Hepatocyte (in vitro differentiated cells): Measurements from ENCODE around the gene GPX2. TPM values are rescaled to one million over a fixed set of nuclear protein-coding genes. Genes with fewer than 3 reads are reported as not detected.

Experiments used
- DNase-seq: peaks from one replicate; pipeline ENCODE4 v3.0.0-alpha.2; 2016; ENCODE audit warnings: low spot score
- H2AFZ ChIP-seq: fragments of 200-600 bp; sonication (generic); 2 replicates; pipeline ENCODE4 v1.6.0; 2016; ENCODE audit warnings: antibody characterized with exemption, mild to moderate bottlenecking
- H3K27ac ChIP-seq: fragments of 200-600 bp; sonication (generic); 2 replicates; pipeline ENCODE4 v1.5.1; 2016; ENCODE audit warnings: mild to moderate bottlenecking
- H3K27me3 ChIP-seq: fragments of 200-600 bp; sonication (generic); 2 replicates; pipeline ENCODE4 v1.6.1; 2016
- H3K36me3 ChIP-seq: fragments of 200-600 bp; sonication (generic); replicated peaks from 2 replicates; pipeline ENCODE4 v1.5.1; 2016; ENCODE audit warnings: low read depth; ENCODE audit not compliant: insufficient read depth
- H3K4me1 ChIP-seq: fragments of 200-600 bp; sonication (generic); 2 replicates; pipeline ENCODE4 v1.5.1; 2016; ENCODE audit warnings: mild to moderate bottlenecking, moderate library complexity; ENCODE audit not compliant: insufficient read depth
- H3K4me2 ChIP-seq: fragments of 200-600 bp; sonication (generic); 2 replicates; pipeline ENCODE4 v1.6.0; 2016
- H3K4me3 ChIP-seq: fragments of 200-600 bp; sonication (generic); 2 replicates; pipeline ENCODE4 v1.5.1; 2016; ENCODE audit warnings: mild to moderate bottlenecking
- H3K79me2 ChIP-seq: fragments of 200-600 bp; sonication (generic); 2 replicates; pipeline ENCODE4 v1.6.0; 2017; ENCODE audit warnings: mild to moderate bottlenecking
- H3K9me2 ChIP-seq: fragments of 200-600 bp; sonication (generic); replicated peaks from 2 replicates; pipeline ENCODE4 v1.6.0; 2017; ENCODE audit warnings: mild to moderate bottlenecking; ENCODE audit not compliant: insufficient read depth
- H3K9me3 ChIP-seq: fragments of 200-600 bp; sonication (generic); 2 replicates; pipeline ENCODE4 v1.5.1; 2016; ENCODE audit warnings: low read depth, mild to moderate bottlenecking
- H4K20me1 ChIP-seq: fragments of 200-600 bp; sonication (generic); 2 replicates; pipeline ENCODE4 v1.6.0; 2016; ENCODE audit warnings: mild to moderate bottlenecking; ENCODE audit not compliant: insufficient read depth, poor library complexity, severe bottlenecking
- EZH2 ChIP-seq: fragments of 200-600 bp; sonication (generic); IDR thresholded peaks from 2 replicates; pipeline ENCODE4 v1.6.1; 2016; ENCODE audit warnings: antibody characterized with exemption, mild to moderate bottlenecking, borderline replicate concordance
- EZH2phosphoT487 ChIP-seq: fragments of 200-600 bp; sonication (generic); IDR thresholded peaks from one replicate; pipeline ENCODE4 v1.6.1; 2018; ENCODE audit warnings: antibody characterized with exemption, mild to moderate bottlenecking, low read depth, moderate library complexity; ENCODE audit not compliant: unreplicated experiment, severe bottlenecking
- WGBS: methylation state at CpG from one replicate; pipeline ENCODE4 v1.1.6; 2016; ENCODE audit warnings: low lambda C conversion rate; ENCODE audit errors: missing lambda C conversion rate; 5-methylcytosine and 5-hydroxymethylcytosine counted together
- polyA plus RNA-seq: library from polyadenylated mRNA; unstranded; fragments of >200 nt; fragmentation: Nextera tagmentation; extraction: Ambion mirVana; gene quantifications from 2 replicates; pipeline ENCODE4 v1.2.1, GENCODE V29; 2016
- total RNA-seq: library from RNA; depleted of rRNA; stranded (reverse); fragments of >200 nt; gene quantifications from 2 replicates; pipeline ENCODE4 v1.2.3, GENCODE V29; 2014
- TF ChIP-seq, protein P1 (sequence below): fragments of 200-600 bp; sonication (generic); IDR thresholded peaks from 2 replicates; pipeline ENCODE4 v1.5.1; 2016; ENCODE audit warnings: antibody characterized with exemption, mild to moderate bottlenecking; ENCODE audit not compliant: poor library complexity

Gene GPX2
- total and polyA plus RNA-seq, 2 experiments from 2014 or later: 59.8 to 115 TPM

DNA sequence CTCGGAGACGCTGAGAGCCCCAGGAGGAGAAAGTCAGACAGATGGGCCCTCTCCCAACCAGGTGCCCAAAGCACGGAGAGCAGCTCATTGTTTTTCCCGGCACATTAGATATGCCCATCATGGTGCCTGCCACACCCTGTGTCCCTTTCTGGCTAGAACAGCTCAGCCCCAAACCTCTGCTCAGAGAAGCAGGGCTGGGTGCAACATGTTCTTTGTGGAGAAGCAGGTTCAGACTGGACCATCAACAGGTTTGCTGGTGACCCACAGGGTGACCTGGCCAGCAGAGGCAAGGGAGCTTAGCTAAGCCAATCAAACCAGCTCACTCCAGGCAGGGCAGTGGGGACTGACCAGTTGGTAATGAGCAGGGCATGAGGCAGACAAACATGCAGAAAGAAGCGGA, 16.2 kb upstream of the GPX2 start:
- TF ChIP-seq EZH2 (no peak), EZH2phosphoT487 (no peak)
- TF ChIP-seq, protein P1, sequence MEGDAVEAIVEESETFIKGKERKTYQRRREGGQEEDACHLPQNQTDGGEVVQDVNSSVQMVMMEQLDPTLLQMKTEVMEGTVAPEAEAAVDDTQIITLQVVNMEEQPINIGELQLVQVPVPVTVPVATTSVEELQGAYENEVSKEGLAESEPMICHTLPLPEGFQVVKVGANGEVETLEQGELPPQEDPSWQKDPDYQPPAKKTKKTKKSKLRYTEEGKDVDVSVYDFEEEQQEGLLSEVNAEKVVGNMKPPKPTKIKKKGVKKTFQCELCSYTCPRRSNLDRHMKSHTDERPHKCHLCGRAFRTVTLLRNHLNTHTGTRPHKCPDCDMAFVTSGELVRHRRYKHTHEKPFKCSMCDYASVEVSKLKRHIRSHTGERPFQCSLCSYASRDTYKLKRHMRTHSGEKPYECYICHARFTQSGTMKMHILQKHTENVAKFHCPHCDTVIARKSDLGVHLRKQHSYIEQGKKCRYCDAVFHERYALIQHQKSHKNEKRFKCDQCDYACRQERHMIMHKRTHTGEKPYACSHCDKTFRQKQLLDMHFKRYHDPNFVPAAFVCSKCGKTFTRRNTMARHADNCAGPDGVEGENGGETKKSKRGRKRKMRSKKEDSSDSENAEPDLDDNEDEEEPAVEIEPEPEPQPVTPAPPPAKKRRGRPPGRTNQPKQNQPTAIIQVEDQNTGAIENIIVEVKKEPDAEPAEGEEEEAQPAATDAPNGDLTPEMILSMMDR: no peak
- Histone ChIP-seq H3K4me2 (no peak overlapping the region), H4K20me1 (no peaks in the 10 kb centered on the region), H3K27ac (no peak overlapping the region), H2AFZ (no peak overlapping the region), H3K4me1 (no peaks in the 10 kb centered on the region), H3K79me2 (peaks cover 15% of the 10 kb centered on the region), H3K9me2 (no peaks in the 10 kb centered on the region), H3K9me3 (no peaks in the 10 kb centered on the region), H3K36me3 (no peaks in the 10 kb centered on the region), H3K4me3 (no peak overlapping the region), H3K27me3 (no peaks in the 10 kb centered on the region)
- WGBS: 98% methylated on average over 5 of the region's 5 CpGs
- DNase-seq: no peak

DNA sequence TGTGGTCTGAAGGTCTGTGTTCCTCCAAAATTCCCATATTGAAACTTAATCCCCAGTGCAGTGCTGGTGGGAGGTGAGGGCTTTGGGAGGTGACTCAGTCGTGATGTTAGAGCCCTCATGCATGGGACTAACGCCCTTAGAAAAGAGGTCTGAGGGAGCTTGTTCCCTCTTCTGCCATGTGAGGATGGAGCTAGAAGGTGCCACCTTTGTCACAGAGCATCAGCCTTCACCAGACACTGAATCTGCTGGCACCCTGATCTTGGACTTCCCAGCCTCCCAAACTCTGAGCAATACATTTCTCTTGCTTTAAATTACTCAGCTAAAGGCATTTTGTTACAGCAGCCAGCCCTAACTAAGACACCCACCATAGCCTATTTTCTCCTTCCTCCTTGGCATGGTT, 15.7 kb upstream of the GPX2 start:
- no peak for DNase-seq
- H3K9me2 ChIP-seq: no peaks in the 10 kb centered on the region
- no peaks in the 10 kb centered on the region for H3K9me3 ChIP-seq
- TF ChIP-seq EZH2phosphoT487 (no peak), EZH2 (no peak)
- TF ChIP-seq, protein P1: no peak
- H3K27ac ChIP-seq: no peak overlapping the region
- peaks cover 13% of the 10 kb centered on the region for H3K79me2 ChIP-seq
- H3K36me3 ChIP-seq: no peaks in the 10 kb centered on the region
- no peak overlapping the region for H3K4me2 ChIP-seq
- no peaks in the 10 kb centered on the region for H4K20me1 ChIP-seq
- no peak overlapping the region for H2AFZ ChIP-seq
- H3K4me3 ChIP-seq: no peak overlapping the region
- no peaks in the 10 kb centered on the region for H3K4me1 ChIP-seq
- H3K27me3 ChIP-seq: no peaks in the 10 kb centered on the region
- WGBS: 94% methylated on average over 2 of the region's 2 CpGs

DNA sequence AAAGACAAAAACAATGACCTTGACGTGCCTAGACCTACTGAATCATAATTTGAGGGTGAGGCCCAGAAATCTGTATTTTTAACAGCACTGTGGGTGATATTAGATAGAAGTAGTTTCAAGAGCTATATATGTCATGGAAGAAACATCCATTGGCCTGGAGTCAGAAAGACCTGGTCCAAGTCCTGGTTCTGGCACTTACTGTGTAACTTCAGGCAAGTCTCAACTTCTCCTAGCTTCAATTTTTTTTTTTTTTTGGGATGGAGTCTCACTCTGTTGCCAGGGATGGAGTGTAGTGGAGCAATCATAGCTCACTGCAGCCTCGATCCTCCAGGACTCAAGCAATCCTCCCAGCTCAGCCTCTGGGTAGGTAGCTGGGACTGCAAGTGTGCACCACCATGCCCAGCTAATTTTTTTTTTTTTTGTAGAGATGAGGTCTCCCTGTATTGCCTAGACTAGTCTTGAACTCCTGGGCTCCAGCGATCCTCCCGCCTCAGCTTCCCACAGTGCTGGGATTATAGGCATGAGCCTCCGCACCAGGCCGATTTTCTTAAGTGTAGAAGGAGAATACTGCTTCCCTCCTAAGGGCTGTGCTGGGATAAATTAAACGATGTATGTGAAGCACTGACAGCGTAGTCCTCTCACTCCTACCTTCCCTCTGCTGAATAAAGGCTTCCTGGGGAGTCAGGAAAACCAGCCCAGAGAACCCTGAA, 14.3 kb upstream of the GPX2 start:
- H3K27ac ChIP-seq: no peak overlapping the region
- no peaks in the 10 kb centered on the region for H3K36me3 ChIP-seq
- H3K4me3 ChIP-seq: no peak overlapping the region
- no peaks in the 10 kb centered on the region for H4K20me1 ChIP-seq
- peaks cover 13% of the 10 kb centered on the region for H3K79me2 ChIP-seq
- no peak for DNase-seq
- H2AFZ ChIP-seq: no peak overlapping the region
- H3K9me2 ChIP-seq: no peaks in the 10 kb centered on the region
- 93% methylated on average over 8 of the region's 8 CpGs for WGBS
- no peaks in the 10 kb centered on the region for H3K27me3 ChIP-seq
- TF ChIP-seq, protein P1: no peak
- no peak for TF ChIP-seq EZH2phosphoT487
- TF ChIP-seq EZH2: no peak
- no peaks in the 10 kb centered on the region for H3K9me3 ChIP-seq
- H3K4me1 ChIP-seq: no peaks in the 10 kb centered on the region
- H3K4me2 ChIP-seq: no peak overlapping the region
